Left kidney (tissue), 8 donors: ENCODE results near the gene ZNG1E. TPM values are rescaled to one million over a fixed set of nuclear protein-coding genes. Genes with fewer than 3 reads are reported as not detected.
"Not testable (repeated sequence)": the region's sequence is repeated elsewhere in the genome, so short reads cannot be mapped to it uniquely, and the experiment has no call there.

Experiments used
- DNase-seq: peaks from one replicate; pipeline ENCODE4 v3.0.0-alpha.2; 2013
- long read RNA-seq, 8 donors: transcript quantifications; one replicate each; lab custom pipeline, GENCODE V29; 2026
- polyA plus RNA-seq: library from polyadenylated mRNA; unstranded; fragments of 120-200 nt; gene quantifications from one replicate; pipeline ENCODE4 v1.2.1, GENCODE V29; 2013; ENCODE audit not compliant: insufficient read length

Gene ZNG1E
- 91.7 TPM for polyA plus RNA-seq
- long read RNA-seq, donor 1, transcript CBWD5-202 (3 exons, 1,347 nt) = major isoform, 15 of 25 reads
- long read RNA-seq, donor 1, partial matches to known transcripts = 6 of 25 reads
- long read RNA-seq, donor 1, other reads (novel, unspliced or antisense) = 0 of 25 reads
- long read RNA-seq, donor 2, transcript CBWD5-202 (3 exons, 1,347 nt) = major isoform, 27 of 46 reads
- long read RNA-seq, donor 2, partial matches to known transcripts = 11 of 46 reads
- long read RNA-seq, donor 2, other reads (novel, unspliced or antisense) = 0 of 46 reads
- long read RNA-seq, donor 3, transcript CBWD5-202 (3 exons, 1,347 nt) = major isoform, 9 of 17 reads
- long read RNA-seq, donor 3, partial matches to known transcripts = 0 of 17 reads
- long read RNA-seq, donor 3, other reads (novel, unspliced or antisense) = 0 of 17 reads
- long read RNA-seq, donor 4, partial matches to known transcripts = 0 of 4 reads
- long read RNA-seq, donor 4, other reads (novel, unspliced or antisense) = 0 of 4 reads
- long read RNA-seq, donor 5, transcript CBWD5-202 (3 exons, 1,347 nt) = major isoform, 7 of 17 reads
- long read RNA-seq, donor 5, partial matches to known transcripts = 5 of 17 reads
- long read RNA-seq, donor 5, other reads (novel, unspliced or antisense) = 0 of 17 reads
- long read RNA-seq, donor 6, transcript CBWD5-202 (3 exons, 1,347 nt) = major isoform, 12 of 31 reads
- long read RNA-seq, donor 6, partial matches to known transcripts = 12 of 31 reads
- long read RNA-seq, donor 6, other reads (novel, unspliced or antisense) = 0 of 31 reads
- long read RNA-seq, donor 7, transcript CBWD5-202 (3 exons, 1,347 nt) = major isoform, 12 of 32 reads
- long read RNA-seq, donor 7, transcript CBWD5-207 (15 exons, 1,791 nt) = minor isoform, 5 of 32 reads
- long read RNA-seq, donor 7, partial matches to known transcripts = 10 of 32 reads
- long read RNA-seq, donor 7, other reads (novel, unspliced or antisense) = 0 of 32 reads
- long read RNA-seq, donor 8, transcript CBWD5-202 (3 exons, 1,347 nt) = major isoform, 6 of 10 reads
- long read RNA-seq, donor 8, partial matches to known transcripts = 0 of 10 reads
- long read RNA-seq, donor 8, other reads (novel, unspliced or antisense) = 0 of 10 reads

DNA sequence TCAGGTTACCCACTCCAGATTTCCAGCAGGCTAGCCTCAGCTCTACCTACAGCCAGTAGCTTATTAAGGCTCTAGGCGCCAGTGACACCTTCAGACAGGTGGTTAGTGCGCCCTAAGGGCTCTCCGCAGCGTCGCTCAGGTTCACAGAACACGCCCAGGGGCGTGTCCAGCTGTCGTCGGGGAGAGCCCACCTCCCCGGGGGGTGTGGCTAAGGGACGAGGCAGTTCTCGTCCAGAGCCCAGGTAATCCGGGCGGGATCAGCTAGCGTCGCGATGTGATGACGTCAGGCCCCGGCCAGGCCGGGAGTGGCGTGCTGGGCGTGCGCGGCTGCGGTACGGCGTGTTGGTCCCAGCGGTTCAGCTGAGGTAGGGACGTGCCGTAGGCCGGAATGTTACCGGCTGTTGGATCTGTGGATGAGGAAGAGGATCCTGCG, at the start of gene ZNG1E:
Gene ZNG1E (plus strand): TSS at position 340 of the 433 bp plus-strand sequence. CDS start 49 bp downstream, at position 389.
- DNase-seq = peak; percentile 30

DNA sequence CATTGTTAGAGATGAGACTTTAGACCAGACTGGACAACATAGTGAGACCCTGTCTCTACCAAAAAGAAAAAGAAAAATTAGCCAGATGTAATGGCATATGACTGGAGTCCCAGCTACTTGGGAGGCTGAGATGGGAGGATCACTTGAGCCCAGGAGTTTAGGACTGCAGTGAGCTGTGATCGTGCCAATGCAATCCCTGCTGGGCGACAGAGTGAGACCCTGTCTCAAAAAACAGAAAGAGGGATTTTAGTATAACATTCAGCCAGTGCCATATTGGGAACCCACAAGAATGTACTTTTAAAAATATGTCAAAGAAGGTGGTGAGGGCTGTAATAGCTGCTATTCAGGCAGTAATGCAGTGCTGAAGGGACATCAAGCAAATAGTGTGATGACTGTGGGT, 2.1 kb upstream of the ZNG1E start:
- not testable (repeated sequence) for DNase-seq

DNA sequence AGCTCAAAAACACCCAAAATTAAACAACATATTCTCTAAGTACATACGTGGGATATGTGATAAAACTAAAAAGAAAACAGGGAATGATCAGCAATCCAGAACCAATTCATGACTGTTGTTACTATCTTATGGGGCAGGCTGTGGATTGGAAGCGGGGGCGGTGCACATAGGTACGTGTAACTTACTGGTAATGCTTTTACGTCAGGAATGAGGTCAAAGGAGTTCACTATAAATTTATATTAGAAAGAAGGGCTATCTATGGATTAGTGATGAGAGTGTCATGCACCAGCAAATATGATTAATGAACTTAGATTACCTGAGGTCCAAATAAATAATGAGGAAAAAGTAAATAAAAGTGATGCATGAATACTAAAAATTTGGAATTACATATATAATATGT, 710 bp upstream of the ZNG1E start:
- not testable (repeated sequence) for DNase-seq

DNA sequence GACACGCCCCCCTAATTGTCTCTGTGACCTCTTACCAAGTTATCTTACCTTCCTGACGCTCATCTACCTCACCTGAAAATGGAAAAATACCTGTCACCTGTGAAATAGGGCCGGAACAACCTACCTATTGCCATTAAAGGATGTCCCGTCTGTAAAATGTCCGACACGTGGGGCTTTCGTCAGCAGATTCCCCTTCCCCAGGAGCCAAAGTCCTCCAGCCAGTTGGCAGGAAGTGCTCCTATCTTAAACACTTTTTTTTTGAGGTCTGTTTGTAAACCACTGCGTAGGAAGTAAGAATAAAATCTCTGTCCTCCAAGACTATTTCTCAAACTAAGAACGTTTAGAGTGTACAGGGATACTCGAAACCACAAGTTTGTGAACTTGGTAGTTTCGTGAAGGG, 661 bp downstream of the ZNG1E start:
- not testable (repeated sequence) for DNase-seq

DNA sequence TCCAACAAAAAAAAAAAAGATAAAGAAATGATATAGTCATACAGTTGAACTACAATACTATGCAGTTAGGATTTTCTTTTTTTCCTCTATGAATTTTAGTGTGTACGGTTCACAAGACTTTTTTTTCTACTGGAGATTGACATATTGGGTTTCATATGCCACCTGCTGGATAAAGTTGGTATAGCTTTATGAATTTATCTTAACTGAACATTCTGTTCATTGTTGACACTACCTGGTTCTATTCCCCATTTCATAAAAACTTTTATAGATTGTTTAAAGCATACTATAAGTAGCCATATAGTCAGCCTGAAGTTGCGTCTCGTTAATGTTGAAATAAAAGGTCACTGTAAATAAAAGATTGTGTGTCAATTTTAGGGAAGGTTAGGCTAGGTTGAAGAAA, 2.8 kb downstream of the ZNG1E start:
- not testable (repeated sequence) for DNase-seq

DNA sequence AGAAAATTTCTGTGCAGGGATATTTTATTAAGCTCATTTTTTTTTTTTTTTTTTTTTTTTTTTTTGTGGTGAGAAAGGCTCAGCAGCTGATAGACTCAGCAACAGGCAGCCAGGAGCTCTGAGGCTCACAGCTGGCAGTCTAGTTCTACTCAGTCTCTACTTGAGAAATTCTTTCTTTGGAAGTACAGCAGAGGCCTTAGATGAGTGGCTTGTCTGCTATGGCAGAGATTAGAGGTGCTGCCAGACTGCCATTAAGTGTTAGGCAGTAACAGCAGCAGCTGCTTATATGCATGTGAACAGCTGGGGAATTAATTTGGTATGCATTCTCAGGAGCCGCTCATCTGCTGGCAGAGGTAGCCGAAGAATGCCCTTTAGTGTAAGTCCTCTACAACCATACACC, 27.8 kb downstream of the ZNG1E start:
- DNase-seq = not testable (repeated sequence)

DNA sequence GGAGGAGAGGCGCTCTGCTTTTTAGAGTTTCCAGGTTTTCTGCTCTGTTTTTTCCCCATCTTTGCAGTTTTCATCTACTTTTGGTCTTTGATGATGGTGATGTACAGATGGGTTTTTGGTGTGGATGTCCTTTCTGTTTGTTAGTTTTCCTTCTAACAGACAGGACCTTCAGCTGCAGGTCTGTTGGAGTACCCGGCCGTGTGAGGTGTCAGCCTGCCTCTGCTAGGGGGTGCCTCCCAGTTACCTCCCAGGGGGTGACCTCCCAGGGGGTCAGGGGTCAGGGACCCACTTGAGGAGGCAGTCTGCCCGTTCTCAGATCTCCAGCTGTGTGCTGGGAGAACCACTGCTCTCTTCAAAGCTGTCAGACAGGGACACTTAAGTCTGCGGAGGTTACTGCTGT, 38.7 kb downstream of the ZNG1E start:
- not testable (repeated sequence) for DNase-seq

DNA sequence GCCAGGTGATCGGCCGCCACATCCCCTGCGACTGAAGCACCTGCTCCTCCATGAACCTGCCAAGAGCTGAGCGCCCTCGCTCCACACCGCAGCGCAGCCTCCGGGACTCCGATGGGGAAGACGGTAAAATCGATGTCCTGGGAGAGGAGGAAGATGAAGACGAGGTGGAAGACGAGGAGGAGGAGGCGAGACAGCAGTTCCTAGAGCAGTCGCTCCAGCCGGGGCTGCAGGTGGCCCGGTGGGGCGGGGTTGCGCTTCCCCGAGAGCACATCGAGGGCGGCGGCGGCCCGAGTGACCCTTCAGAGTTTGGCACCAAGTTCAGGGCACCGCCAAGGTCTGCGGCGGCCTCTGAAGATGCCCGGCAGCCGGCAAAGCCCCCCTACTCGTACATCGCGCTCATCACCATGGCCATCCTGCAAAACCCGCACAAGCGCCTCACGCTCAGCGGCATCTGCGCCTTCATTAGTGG, 61.4 kb downstream of the ZNG1E start, which contains the start of gene FOXD4L4:
Gene FOXD4L4 (plus strand): TSS at position 51 of the 469 bp plus-strand sequence. CDS start 0 bp downstream, at position 51.
- not testable (repeated sequence) for DNase-seq

DNA sequence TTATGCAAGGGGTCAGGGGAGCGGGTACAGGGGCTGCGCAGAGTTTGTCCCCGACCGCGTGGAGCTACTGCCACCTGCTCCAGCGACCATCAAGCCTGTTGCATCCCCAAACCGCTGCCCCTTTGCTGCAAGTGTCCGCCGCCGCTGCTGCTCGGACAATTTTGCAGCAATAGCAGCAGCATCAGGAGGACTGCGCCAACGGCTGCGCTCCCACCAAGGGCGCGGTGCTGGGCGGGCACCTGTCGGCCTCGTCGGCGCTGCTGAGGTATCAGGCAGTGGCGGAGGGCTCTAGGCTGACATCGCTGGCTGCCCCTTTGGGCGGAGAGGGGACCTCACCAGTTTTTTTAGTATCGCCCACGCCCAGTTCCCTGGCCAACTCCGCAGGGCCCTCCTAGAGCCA, 62.4 kb downstream of the ZNG1E start:
- not testable (repeated sequence) for DNase-seq

Other genes starting within 250 kb of the ZNG1E start
- not detected for gene FOXD4L4, start 61.2 kb downstream of the ZNG1E start, polyA plus RNA-seq